Adrenal gland (tissue), 5 donors: ENCODE results near the gene EHBP1L1.

Source experiments
- POLR2A ChIP-seq, 2 donors: fragments of 450-650 bp; IDR thresholded peaks; one replicate each; pipeline ENCODE4 v1.6.1; 2017; ENCODE audit warnings: antibody characterized with exemption in 2 of 2, mild to moderate bottlenecking in 2 of 2, moderate library complexity in 1 of 2
- TF ChIP-seq, protein P1 (sequence below), 6 experiments: fragments of 450-650 bp in 4 of 6; fragments of 200-600 bp in 2 of 6; sonication (generic) in 1 of 6; IDR thresholded peaks; 1 replicate in 5 of 6; 2 replicates in 1 of 6; pipeline versions ENCODE4 v1.5.1 to v1.8.0; 2016 to 2021; ENCODE audit warnings: antibody characterized with exemption in 6 of 6, mild to moderate bottlenecking in 2 of 6, moderate library complexity in 1 of 6
- donor health status: DM: no; HTN: no; CAD: no.

DNA sequence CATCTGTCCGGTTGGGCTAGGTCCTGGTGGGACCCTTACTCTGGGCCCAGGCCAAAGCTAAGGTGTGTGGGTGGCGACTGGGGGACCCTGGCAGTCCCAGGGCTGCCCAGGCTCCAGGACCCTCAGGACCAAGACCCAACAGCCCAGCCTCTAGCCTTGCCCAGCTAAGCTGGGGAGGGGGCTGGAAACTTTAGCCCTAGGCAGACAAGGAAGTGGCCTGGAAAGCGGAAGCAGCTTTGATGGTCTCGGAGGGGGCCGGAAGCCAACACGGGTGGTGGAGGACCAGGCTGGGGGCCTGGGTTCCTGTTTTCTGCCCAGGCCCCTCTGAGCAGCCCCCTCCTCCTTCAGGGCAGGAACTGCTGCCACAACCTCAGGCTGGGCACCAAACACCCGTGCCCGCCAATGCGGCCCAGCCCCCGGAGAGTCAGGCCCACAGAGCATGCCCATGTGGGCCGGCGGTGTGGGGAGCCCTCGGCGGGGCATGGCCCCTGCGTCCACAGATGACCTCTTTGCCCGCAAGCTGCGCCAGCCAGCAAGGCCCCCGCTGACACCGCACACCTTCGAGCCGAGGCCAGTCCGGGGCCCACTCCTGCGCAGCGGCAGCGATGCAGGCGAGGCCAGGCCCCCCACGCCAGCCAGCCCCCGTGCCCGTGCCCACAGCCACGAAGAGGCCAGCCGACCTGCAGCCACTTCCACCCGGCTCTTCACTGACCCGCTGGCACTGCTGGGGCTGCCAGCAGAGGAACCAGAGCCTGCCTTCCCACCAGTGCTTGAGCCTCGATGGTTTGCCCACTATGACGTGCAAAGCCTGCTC is 64.8 kb downstream of the EHBP1L1 start:
- TF ChIP-seq, protein P1, sequence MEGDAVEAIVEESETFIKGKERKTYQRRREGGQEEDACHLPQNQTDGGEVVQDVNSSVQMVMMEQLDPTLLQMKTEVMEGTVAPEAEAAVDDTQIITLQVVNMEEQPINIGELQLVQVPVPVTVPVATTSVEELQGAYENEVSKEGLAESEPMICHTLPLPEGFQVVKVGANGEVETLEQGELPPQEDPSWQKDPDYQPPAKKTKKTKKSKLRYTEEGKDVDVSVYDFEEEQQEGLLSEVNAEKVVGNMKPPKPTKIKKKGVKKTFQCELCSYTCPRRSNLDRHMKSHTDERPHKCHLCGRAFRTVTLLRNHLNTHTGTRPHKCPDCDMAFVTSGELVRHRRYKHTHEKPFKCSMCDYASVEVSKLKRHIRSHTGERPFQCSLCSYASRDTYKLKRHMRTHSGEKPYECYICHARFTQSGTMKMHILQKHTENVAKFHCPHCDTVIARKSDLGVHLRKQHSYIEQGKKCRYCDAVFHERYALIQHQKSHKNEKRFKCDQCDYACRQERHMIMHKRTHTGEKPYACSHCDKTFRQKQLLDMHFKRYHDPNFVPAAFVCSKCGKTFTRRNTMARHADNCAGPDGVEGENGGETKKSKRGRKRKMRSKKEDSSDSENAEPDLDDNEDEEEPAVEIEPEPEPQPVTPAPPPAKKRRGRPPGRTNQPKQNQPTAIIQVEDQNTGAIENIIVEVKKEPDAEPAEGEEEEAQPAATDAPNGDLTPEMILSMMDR (IDR thresholded peaks at IDR 0.05), result no peak
- no peak for TF ChIP-seq POLR2A (IDR thresholded peaks at IDR 0.05)
